Measurements from ENCODE around the gene NTNG2.

DNA sequence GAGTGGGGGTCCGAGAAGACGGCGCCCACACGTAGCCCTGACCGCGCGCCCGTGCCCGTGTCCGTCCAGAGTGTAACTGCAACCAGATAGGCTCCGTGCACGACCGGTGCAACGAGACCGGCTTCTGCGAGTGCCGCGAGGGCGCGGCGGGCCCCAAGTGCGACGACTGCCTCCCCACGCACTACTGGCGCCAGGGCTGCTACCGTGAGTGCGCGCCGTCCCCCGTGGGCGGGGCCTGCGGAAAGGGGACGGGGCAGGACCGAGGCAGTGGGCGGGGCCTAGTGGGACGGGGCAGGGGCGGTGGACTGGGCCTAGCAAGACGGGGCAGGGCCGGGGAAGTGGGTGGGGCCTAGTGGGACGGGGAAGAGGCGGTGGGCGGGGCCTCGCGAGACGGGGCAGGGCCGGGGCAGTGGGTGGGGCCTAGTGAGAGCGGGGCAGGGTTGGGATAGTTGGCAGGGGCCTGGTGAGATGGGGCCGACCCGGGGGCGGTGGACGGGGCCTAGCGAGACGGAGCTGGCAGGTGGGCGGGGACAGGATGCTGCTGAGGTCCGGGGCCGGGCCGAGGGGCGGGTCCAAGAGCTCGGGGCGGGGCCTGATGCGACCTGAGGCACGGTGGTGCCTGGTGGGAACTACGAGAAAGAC, 79.1 kb downstream of the NTNG2 start:
- no peak for TF ChIP-seq POLR2AphosphoS5 (IDR thresholded peaks at IDR 0.05)
- TF ChIP-seq, protein P1, sequence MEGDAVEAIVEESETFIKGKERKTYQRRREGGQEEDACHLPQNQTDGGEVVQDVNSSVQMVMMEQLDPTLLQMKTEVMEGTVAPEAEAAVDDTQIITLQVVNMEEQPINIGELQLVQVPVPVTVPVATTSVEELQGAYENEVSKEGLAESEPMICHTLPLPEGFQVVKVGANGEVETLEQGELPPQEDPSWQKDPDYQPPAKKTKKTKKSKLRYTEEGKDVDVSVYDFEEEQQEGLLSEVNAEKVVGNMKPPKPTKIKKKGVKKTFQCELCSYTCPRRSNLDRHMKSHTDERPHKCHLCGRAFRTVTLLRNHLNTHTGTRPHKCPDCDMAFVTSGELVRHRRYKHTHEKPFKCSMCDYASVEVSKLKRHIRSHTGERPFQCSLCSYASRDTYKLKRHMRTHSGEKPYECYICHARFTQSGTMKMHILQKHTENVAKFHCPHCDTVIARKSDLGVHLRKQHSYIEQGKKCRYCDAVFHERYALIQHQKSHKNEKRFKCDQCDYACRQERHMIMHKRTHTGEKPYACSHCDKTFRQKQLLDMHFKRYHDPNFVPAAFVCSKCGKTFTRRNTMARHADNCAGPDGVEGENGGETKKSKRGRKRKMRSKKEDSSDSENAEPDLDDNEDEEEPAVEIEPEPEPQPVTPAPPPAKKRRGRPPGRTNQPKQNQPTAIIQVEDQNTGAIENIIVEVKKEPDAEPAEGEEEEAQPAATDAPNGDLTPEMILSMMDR (IDR thresholded peaks at IDR 0.05): no peak
